PC-3 (cell line): ENCODE data around the gene GPS2.

Experiments used
- CTCF ChIP-seq: fragments of 300-600 bp; sonication (generic); conservative IDR thresholded peaks from 2 replicates; pipeline ENCODE4 v1.5.1; 2017; ENCODE audit warnings: antibody characterized with exemption, low read depth, mild to moderate bottlenecking, low read length
- EZH2 ChIP-seq: fragments of 300-600 bp; sonication (generic); IDR thresholded peaks from one replicate; pipeline ENCODE4 v1.6.1; 2017; ENCODE audit warnings: antibody characterized with exemption, mild to moderate bottlenecking, low read length; ENCODE audit not compliant: unreplicated experiment
- EZH2phosphoT487 ChIP-seq: fragments of 300-600 bp; sonication (generic); IDR thresholded peaks from 2 replicates; pipeline ENCODE4 v1.6.1; 2018; ENCODE audit warnings: mild to moderate bottlenecking, antibody characterized with exemption, low read length, borderline replicate concordance

- TF ChIP-seq CTCF (no peak), EZH2 (no peak), EZH2phosphoT487 (no peak)
Observed at GRCh38 chr17:7312432-7313087, 2.6 kb downstream of the GPS2 start.
